GM18868 (cell line): ENCODE measurements around the gene PELI2.
"Not testable (repeated sequence)": the region's sequence is repeated elsewhere in the genome, so short reads cannot be mapped to it uniquely, and the experiment has no call there.

Experiments used
- ATAC-seq: cut with Tn5 transposase; IDR thresholded peaks from one replicate; pipeline ENCODE4 v1.9.1; 2021; ENCODE audit warnings: mild to moderate bottlenecking, moderate library complexity; ENCODE audit not compliant: unreplicated experiment

The PELI2 gene

DNA sequence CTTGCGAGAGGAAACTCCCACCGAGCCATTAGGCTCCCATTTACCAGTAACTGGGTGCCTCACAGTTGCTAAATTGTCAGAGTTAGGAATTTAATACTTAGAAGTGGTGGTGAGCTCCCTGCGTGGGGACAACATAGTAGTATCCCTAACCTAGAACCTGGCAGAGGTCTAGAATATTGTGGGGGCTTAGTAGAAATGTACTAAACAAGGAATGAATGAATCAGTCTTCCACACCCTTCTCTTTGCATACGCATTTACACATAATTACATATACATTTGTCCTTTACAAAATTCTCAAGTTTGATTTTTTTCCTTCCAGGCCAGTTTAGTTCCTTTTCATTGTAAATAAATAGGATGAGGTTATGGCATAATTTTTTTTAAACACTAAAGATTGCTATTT lies 24.1 kb downstream of the PELI2 start:
- ATAC-seq: no peak

DNA sequence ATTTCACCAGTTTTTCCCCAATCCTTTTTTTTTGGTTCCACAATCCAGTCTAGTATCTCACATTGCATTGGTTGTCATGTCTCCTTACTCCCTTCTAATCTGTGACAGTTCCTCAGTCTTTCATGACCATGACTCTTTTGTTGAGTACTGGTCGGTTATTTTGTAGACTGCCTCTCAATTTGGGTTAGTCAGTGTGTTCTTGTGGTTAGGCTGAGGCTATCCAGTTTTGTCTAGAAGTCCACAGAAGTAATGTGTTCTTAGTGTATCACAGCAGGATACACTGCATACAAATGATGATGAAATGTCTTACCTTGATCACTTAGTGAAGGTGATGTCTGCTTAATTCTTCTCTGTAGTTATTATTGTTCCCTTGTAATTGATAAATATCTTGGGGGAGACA lies 24.8 kb downstream of the PELI2 start:
- ATAC-seq: no peak

DNA sequence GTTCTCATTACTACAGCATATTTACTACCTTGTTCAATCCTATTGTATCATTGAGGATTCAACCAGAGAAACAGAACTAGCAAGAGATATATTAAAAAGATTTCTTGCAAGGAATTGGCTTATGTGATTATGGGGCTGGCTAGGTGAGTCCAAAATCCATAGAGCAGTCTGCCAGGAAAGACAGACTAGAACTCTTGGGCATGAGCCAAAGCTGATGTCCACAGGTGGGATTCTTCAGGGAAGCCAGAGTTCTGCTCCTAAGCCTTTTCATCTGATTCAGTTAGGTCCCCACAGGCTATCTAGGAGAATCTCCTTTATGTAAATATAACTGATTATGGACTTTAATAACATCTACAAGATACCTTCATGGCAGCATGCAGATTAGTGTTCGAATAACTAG lies 26.0 kb downstream of the PELI2 start:
- no peak for ATAC-seq

DNA sequence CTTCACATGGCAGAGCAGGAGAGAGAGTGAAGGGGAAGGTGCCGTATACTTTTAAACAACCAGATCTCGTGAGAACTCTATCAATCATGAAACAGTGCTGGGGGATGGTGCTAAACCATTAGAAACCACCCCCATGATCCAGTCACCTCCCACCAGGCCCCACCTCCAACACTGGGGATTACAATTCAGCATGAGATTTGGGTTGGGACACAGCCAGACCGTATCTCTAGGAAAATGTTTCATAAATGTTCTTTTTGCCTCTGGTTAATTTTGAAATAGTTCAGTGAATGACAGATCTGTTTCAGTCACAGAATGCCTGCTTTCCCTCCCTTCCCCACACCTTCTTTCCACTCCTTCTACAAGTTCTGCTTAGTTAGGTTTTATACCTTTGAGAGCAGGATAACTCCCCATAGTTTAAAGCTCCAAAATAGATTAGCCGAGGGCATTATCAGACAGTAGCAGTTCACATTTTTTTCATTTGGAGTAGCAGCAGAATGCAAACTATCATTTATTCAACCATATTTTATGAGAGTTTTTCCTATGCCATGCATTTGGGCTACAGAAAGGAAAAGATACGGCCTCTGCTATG lies 27.1 kb downstream of the PELI2 start:
- ATAC-seq: no peak

DNA sequence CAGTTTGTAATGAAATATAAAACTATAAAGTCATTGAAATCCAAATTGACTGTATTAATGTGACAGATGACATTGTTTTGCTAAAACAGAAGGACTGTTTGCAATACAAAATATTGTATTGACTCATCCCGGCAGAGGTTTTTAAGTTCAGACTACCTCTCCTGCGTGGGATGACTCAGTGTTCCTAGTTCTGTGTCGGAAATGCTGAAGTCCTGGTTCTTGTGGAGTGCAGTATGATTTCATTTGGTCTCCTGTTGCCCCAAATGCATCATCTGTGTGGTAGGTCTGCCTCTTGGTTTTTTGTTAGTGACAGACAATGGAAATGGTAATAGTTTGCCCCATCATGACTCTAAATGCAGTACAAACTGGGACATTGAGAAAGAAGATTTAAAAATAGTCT lies 27.8 kb downstream of the PELI2 start:
- ATAC-seq: no peak

DNA sequence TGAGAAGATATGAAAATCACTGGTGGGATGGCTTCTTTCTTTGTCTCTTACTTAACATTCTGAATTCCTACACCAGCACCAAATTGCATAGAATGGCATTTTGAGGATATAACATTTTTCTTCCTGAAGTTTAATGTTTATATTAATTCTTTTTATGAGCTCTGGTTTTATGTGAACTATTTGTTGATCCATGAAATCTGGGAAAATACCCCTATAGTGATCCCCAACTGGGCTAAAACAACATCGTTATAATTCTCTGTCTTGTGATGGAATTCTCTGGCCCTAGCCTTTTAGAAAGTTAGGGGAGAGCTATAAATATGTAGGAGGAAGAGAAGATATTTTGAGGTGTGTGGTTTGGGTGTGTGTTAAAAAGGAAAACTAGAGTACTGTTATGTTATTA lies 29.2 kb downstream of the PELI2 start:
- ATAC-seq: no peak

DNA sequence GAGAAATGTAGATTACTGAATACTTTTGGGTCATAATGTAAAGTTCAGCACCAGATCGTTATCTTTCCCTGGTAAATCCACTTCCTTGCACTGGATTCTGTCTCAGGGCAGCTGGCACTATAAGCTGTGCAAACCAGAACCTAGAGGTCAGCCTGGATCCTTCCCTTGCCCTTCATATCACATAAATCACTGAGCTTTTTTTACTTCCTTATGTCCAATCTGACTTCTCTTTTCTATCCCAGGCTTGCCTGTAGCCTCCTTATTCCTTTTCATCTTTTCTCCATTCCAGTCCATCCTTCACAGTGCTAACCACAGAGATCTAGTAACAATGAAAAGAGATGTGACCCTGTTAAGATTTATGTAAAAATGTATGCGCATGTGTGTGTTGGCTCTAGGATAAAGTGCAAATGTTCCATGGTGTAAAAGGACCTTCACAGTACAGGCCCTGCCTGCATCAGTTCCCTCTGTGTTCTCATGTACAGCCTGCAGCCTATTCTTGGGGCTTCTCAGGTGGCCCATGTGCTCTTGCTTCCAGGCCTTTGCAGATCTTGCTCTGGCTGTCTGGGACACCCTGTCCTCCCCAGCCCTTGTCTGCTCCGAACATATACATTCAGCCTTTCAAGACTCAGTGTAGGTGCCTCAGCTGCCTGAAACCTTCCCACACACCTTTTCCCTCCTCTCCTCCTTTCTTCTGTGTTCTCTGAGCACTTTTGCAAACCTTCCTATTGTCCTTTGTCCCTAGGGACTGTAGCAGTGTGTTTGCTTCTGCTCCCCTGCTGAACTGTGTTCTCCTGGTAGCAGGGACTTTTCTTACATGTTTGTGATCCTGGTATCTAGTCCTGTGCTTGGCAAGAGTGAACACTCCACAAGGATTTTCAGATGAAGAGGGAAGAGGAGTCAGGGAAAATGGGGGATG lies 30.0 kb downstream of the PELI2 start:
- ATAC-seq: no peak

DNA sequence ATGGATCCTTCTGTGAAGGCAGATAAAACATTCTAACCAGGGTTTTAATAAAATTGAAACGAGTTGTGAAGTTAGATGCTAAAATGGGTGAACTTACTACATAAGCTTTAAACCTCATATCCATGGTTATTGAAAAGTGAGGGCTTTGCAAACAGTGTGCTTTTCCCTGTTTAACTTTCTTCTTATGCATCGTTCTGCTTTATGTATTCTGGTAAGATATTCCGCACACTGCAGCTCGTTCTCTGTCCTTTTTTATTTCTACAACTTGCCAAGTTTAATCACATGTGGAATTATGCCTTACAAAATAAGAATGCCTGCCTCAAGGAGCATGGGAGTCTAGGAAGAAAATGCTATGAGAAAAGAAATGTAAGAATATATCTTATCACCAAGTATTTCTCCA lies 30.9 kb downstream of the PELI2 start:
- no peak for ATAC-seq

DNA sequence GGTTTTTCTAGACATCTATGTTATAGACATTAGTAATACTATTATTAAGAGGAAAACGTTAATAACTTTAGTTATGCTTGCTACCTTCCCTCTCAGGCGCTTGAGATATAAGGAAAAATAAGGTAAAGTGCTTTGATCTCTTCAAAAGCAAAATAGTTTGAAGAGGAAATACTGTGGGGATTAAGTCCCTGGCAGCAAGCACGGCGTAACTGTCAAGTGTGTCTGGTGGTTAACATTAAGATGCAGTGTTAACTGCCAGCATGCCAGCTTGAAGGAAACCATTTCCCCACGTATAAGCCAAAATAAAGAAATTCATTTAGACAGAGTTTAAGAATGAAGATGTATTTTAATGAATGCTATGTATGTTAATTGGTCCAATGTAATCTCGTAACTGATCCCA lies 31.8 kb downstream of the PELI2 start:
- no peak for ATAC-seq

DNA sequence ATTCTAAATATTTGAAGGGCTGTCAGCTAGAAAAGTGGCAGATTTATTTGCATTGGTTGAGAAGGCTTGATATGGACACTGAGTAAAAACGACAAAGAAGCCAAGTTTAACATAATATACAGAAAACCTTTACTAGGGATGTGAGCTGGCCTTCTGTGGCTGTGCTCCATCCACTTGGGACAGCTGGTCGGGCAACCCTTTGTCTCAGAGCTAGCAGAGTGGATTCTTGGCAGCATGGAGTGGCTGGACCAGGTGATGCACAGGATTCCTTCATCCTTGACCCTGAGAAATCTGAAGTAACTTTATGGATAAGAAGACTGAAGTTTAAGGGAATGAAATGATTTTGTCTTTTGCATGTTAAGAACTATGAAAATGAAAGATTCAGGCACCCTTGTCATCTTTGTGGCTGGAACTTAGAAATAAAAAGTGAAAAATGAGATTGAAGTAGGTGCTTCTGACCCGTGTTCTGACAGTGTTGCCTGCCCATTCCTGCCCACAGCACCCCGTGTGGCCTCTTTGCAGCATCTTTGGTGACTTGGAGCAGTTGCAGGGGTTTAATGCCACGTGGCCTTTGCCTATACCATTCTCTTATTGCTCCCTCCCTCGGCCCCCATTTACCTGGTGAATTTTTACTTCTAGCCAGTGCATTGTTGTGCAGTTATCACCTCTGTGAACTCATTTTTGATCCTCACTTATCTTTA lies 32.6 kb downstream of the PELI2 start:
- no peak for ATAC-seq

DNA sequence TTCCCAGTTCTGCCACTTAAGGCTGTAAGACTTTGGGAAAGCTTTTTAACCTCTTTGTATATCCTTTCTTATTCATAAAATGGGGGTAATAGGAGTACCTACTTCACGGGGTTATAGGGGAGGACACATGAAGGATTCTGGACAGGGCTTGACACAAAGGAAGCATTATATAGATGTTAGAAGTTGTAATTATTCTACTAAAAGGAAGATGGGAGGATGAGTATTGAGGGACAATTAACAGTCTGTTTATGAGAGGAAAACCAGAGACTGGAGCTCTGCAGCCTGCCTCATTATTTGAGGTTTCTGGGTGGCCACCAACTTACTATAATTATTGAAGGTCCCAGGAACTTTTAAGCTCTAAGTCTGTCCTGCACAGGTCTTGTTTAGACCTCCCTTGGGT lies 34.0 kb downstream of the PELI2 start:
- ATAC-seq: no peak

DNA sequence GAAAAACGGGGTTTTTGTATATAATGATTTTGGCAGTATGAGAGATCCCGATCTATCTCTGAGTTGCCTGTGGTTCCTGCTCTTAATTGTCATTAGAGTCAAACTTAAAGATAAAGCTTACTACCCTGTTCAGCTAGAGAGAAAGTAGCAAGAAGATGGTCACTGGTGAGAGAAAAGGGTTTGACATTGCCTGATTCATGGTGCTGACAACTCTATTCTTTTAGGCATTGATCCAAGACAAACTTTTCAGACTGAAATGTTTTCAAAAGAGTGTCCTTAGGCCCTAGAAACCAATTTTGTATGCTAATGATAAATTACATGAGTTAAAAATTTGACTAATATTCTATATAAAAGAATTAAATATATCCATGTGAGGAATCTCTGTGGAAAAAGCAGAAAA lies 35.1 kb downstream of the PELI2 start:
- ATAC-seq: no peak

DNA sequence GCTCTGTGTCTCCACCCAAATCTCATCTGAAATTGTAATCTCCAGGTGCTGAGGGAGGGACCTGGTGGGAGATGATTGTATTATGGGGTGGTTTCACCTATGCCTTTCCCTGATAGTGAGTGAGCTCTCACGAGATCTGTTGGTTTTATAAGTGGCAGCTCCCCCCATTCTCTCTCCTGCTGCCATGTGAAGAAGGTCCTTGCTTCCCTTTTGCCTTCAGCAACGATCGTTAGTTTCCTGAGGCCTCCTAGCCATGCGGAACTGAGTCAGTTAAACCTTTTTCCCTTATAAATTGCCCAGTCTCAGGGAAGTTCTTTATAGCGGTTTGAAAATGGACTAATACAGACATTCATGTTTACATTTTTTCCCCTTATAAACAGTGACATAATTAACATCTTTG lies 36.1 kb downstream of the PELI2 start:
- ATAC-seq: no peak

DNA sequence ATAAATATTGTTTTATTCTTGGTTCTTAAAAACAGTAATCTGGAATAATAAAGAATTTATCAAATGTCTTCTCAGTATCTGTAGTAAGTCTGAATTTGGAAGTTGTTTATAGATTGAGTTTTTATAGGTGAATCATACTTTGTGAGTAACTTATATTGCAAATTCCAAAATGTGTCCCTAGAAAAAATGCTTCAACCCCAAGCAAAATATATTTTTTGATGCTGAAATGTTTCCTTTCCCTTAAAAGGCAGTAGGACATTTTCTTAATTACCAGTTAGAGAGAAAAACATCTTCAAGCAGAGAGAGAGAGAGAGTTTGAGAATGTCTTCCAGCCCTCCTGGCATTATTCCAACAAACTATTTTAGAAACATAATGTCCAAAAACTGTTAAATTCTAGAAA lies 37.9 kb downstream of the PELI2 start:
- no peak for ATAC-seq

DNA sequence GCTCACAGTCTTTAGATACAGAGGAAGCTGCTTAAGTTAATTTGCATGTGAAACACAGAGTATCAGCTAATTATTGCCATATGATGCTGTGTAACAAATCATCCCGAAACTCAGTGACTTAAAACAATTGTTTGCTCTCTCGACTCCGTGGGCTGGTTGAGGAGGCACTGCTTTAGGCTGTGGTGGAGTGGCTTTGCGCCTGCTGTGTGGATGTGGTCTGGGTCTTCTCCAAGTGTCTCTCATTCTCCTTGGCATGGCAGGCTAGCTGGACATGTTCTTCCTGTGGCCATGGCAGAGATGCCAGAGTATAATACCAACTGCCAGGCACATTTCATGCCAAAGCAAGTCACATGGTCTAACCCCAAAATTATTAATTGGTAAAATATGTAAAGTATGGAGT lies 40.9 kb downstream of the PELI2 start:
- no peak for ATAC-seq

DNA sequence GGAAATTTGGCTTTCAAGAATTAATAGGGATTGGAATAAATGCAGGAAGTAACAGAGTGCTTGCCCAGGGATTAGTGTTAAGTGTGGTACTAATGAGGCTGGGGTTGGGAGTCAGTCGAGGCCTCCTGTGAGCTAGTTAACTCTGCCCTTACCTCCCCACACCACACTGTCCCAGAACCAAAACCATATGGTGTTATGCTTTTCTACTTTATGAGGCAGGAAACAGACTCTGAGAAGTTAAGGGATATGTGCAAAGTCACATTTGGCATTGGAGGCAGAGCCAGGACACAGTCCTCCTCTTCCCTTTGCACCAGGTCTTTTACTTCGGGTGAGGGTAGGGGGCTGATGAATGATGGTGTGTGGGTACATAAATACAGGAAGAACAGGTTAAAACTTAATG lies 41.9 kb downstream of the PELI2 start:
- ATAC-seq: no peak

DNA sequence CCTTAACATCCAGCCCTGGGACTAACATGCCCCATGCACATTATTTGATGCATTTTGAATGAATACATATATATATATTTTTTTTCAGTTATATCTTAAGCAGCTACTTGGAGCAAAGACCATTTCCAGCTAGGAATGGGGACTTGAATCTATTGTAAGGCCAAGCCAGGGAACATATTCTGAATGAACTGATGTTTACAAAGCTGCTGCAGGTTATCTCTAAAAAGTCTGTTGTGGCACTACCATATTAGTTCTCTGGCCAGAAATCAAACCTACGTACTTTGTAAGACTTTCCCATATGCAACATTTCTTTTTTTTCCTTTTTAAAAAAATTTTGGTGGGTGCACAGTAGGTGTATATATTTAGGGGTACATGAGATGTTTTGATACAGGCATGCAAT lies 43.4 kb downstream of the PELI2 start:
- ATAC-seq: no peak

DNA sequence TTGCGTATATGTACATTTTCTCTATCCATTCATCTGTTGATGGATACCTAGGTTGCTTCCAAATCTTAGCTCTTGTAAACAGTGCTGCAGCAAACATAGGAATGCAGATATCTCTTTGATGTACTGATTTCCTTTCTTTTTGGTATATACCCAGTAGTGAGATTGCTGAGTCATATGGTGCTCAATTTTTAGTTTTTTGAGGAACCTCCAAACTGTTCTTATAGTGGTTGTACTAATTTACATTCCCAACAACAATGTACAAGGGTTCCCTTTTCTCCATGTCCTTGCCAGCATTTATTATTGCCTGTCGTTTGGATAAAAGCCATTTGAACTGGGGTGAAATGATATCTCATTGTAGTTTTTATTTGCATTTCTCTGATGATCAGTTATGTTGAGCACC lies 44.3 kb downstream of the PELI2 start:
- ATAC-seq: no peak

DNA sequence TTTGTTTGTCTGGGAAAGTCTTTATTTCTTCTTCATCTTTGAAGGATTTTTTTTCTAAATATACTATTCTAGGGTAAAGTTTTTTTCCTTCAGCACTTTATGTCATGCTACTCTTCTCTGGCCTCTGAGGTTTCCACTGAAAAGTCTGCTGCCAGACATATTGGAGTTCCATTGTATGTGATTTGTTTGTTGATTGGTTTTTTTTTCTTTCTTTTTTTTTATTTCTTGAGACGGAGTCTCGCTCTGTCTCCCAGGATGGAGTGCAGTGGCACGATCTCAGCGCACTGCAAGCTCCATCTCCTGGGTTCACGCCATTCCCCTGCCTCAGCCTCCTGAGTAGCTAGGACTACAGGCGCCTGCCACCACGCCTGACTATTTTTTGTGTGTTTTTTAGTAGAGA lies 48.4 kb downstream of the PELI2 start:
- not testable (repeated sequence) for ATAC-seq

DNA sequence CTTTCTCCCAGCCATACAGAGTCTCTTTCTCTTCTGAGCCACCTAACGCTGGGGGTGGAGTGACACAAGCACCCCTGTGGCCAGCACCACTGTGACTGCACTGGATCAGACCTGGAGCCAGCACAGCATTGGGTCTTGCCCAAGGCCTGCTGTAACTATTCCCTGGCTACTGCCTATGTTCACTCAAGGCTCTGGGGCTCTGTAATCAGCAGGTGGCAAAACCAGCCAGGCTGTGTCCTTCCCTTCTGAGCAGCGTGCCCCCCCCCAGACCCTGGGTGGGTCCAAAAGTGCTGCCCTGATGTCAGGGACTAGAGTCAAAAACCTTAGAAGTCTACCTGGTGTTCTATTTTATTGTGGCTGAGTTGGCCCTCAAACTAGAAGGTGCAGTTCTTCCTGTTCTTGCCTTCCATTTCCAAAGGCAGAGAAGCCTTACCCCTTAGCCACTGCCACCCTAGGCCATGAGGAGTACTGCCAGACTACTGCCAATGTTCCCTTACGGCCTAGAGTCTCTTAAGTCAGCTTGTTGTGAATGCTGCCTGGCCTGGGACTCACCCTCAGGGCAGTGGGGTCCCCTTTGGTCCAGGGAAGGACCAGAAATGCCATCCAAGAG lies 49.9 kb downstream of the PELI2 start:
- no peak for ATAC-seq

DNA sequence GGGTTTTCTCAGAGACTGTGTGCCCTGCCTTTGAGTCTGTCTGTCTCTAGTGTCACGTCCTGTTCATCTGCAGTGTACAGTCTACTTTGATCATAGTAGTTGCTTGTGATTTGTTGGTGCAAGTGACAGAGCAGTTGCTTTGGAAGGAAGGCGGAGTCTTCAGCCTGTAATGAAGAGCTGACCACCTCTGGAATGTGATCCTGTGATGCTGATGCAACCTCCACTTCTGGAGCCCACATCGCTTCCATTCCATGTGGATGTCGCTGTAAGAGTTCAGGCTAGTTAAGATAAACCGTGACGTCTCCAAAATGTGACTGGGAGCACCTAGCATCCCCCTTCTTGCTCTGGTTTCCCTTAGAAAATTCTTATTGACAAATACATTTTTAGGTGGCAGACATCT lies 51.8 kb downstream of the PELI2 start:
- no peak for ATAC-seq
